IMR-90 (cell line): ENCODE data around the gene LY86. TPM values are rescaled to one million over a fixed set of nuclear protein-coding genes. Genes with fewer than 3 reads are reported as not detected.

Experiments
- ATAC-seq: fragments of 200-7000 bp; cut with Tn5 transposase; 2 replicates; pipeline ENCODE4 v1.9.1; 2020; ENCODE audit warnings: low read depth, mild to moderate bottlenecking, moderate library complexity
- BruUV-seq: library from RNA; stranded (reverse); fragments of 400-500 nt; replicated peaks from 2 replicates; lab custom pipeline; 2021; lab: Mats Ljungman, UMichigan
- CTCF ChIA-PET: fragments of 300-600 bp; formaldehyde crosslinking; extraction: SDS; loops from one replicate; lab custom pipeline; 2021; ENCODE audit warnings: antibody characterized with exemption; lab: Yijun Ruan, JAX
- POLR2A ChIA-PET: fragments of 300-600 bp; sonication (Branson Sonifier 250); formaldehyde crosslinking; loops from one replicate; lab custom pipeline; 2022; ENCODE audit warnings: antibody characterized with exemption; ENCODE audit not compliant: unreplicated experiment; lab: Charles Lee
- DNase-seq: peaks from one replicate; pipeline ENCODE4 v3.0.0; 2013
- H2AFZ ChIP-seq: replicated peaks from 2 replicates; pipeline ENCODE3; 2013; ENCODE audit warnings: low read length, mild to moderate bottlenecking; ENCODE audit not compliant: poor library complexity
- H2AK5ac ChIP-seq: 2 replicates; pipeline ENCODE4 v1.6.1; 2013; ENCODE audit warnings: low read depth, low read length, inconsistent platforms
- H2AK9ac ChIP-seq: replicated peaks from 2 replicates; pipeline ENCODE3; 2013; ENCODE audit warnings: mild to moderate bottlenecking, low read depth, low read length, moderate library complexity; ENCODE audit not compliant: poor library complexity
- H2BK120ac ChIP-seq: 2 replicates; pipeline ENCODE4 v1.6.1; 2013; ENCODE audit warnings: low read depth, low read length, inconsistent platforms
- H2BK15ac ChIP-seq: 3 replicates; pipeline ENCODE4 v1.6.1; 2013; ENCODE audit warnings: low read depth, low read length, inconsistent platforms
- H2BK20ac ChIP-seq: 2 replicates; pipeline ENCODE4 v1.6.1; 2013; ENCODE audit warnings: low read depth, mild to moderate bottlenecking, inconsistent platforms, low read length, moderate library complexity
- H2BK5ac ChIP-seq: 2 replicates; pipeline ENCODE4 v1.6.1; 2013; ENCODE audit warnings: mild to moderate bottlenecking, low read depth, low read length, inconsistent platforms; ENCODE audit not compliant: poor library complexity, severe bottlenecking
- H3K14ac ChIP-seq: replicated peaks from 2 replicates; pipeline ENCODE4 v1.6.1; 2013; ENCODE audit warnings: low read depth, low read length, inconsistent platforms
- H3K18ac ChIP-seq: 2 replicates; pipeline ENCODE4 v1.6.1; 2013; ENCODE audit warnings: low read depth, low read length, control low read depth
- H3K23ac ChIP-seq: 2 replicates; pipeline ENCODE4 v1.6.1; 2013; ENCODE audit warnings: low read depth, low read length, inconsistent platforms
- H3K27ac ChIP-seq: 2 replicates; pipeline ENCODE4 v1.5.1; 2013; ENCODE audit warnings: mild to moderate bottlenecking, control low read depth, low read length; ENCODE audit not compliant: insufficient read depth
- H3K27me3 ChIP-seq: 2 replicates; pipeline ENCODE4 v1.6.1; 2013; ENCODE audit warnings: low read length; ENCODE audit not compliant: control insufficient read depth, insufficient read depth
- H3K36me3 ChIP-seq: 2 replicates; pipeline ENCODE4 v1.6.1; 2013; ENCODE audit warnings: low read length, mixed read lengths; ENCODE audit not compliant: control insufficient read depth, insufficient read depth
- H3K4ac ChIP-seq: 2 replicates; pipeline ENCODE4 v1.6.1; 2013; ENCODE audit warnings: low read depth, low read length, inconsistent platforms
- H3K4me1 ChIP-seq: 2 replicates; pipeline ENCODE4 v1.6.1; 2013; ENCODE audit warnings: low read length, mixed read lengths; ENCODE audit not compliant: control insufficient read depth, insufficient read depth
- H3K4me2 ChIP-seq: 2 replicates; pipeline ENCODE4 v1.6.1; 2013; ENCODE audit warnings: low read depth, mild to moderate bottlenecking, control low read depth, low read length, moderate library complexity
- H3K4me3 ChIP-seq: 2 replicates; pipeline ENCODE4 v1.5.1; 2013; ENCODE audit warnings: low read depth, mild to moderate bottlenecking, control low read depth, low read length, moderate library complexity; ENCODE audit not compliant: insufficient read depth
- H3K56ac ChIP-seq: 2 replicates; pipeline ENCODE4 v1.6.1; 2013; ENCODE audit warnings: low read length, inconsistent platforms; ENCODE audit not compliant: insufficient read depth; ENCODE audit errors: extremely low read depth
- H3K79me1 ChIP-seq, 2 experiments: 2 replicates each; pipeline ENCODE4 v1.6.1; 2013; ENCODE audit warnings: low read length in 2 of 2, inconsistent platforms in 1 of 2, low read depth in 1 of 2
- H3K9ac ChIP-seq: 2 replicates; pipeline ENCODE4 v1.6.1; 2013; ENCODE audit warnings: low read depth, low read length, control low read depth
- H3K9me1 ChIP-seq: 2 replicates; pipeline ENCODE4 v1.6.1; 2013; ENCODE audit warnings: low read length, inconsistent platforms; ENCODE audit not compliant: insufficient read depth
- H3K9me3 ChIP-seq: 2 replicates; pipeline ENCODE4 v1.6.1; 2013; ENCODE audit warnings: low read length; ENCODE audit not compliant: control insufficient read depth, insufficient read depth
- H4K20me1 ChIP-seq: 2 replicates; pipeline ENCODE4 v1.6.1; 2013; ENCODE audit warnings: low read length, inconsistent platforms; ENCODE audit not compliant: insufficient read depth
- H4K5ac ChIP-seq: 2 replicates; pipeline ENCODE4 v1.6.1; 2013; ENCODE audit warnings: mild to moderate bottlenecking, low read depth, low read length, control low read depth
- H4K8ac ChIP-seq, 2 experiments: 2 replicates each; pipeline ENCODE4 v1.6.1; 2013; ENCODE audit warnings: low read depth in 2 of 2, low read length in 2 of 2, control low read depth in 1 of 2, inconsistent platforms in 1 of 2
- H4K91ac ChIP-seq: 2 replicates; pipeline ENCODE4 v1.6.1; 2013; ENCODE audit warnings: low read depth, low read length, inconsistent platforms; ENCODE audit not compliant: insufficient read depth
- CHD1 ChIP-seq: IDR thresholded peaks from 2 replicates; pipeline ENCODE4 v1.6.1; 2012; ENCODE audit warnings: low read depth, low read length, improper control_type of control experiment
- ELK1 ChIP-seq: fragments of 150-350 bp; IDR thresholded peaks from 2 replicates; pipeline ENCODE4 v1.6.1; 2016; ENCODE audit warnings: low read depth, mild to moderate bottlenecking, low read length, moderate library complexity, borderline replicate concordance
- MAZ ChIP-seq: IDR thresholded peaks from 2 replicates; pipeline ENCODE4 v1.6.1; 2012; ENCODE audit warnings: low read depth, mild to moderate bottlenecking, low read length, improper control_type of control experiment, moderate library complexity, borderline replicate concordance
- MXI1 ChIP-seq: IDR thresholded peaks from 2 replicates; pipeline ENCODE4 v1.6.1; 2012; ENCODE audit warnings: low read depth, mild to moderate bottlenecking, low read length, moderate library complexity, borderline replicate concordance
- NFE2L2 ChIP-seq: fragments of 150-350 bp; IDR thresholded peaks from 2 replicates; pipeline ENCODE4 v1.6.1; 2016; ENCODE audit warnings: low read depth, mild to moderate bottlenecking, low read length
- RCOR1 ChIP-seq: IDR thresholded peaks from 2 replicates; pipeline ENCODE4 v1.6.1; 2012; ENCODE audit warnings: mild to moderate bottlenecking, low read length, improper control_type of control experiment; ENCODE audit not compliant: insufficient replicate concordance
- WGBS, 2 experiments: methylation state at CpG; one replicate each; pipeline versions ENCODE4 v1.1.5 to v1.1.7; 2013; ENCODE audit warnings: missing lambda C conversion rate in 2 of 2; ENCODE audit not compliant: insufficient read length in 1 of 2; ENCODE audit errors: extremely low coverage in 2 of 2; 5-methylcytosine and 5-hydroxymethylcytosine counted together
- dilution Hi-C: fragments of 300-500 bp; cut with HindIII; formaldehyde crosslinking; loops from one replicate; pipeline ENCODE4 v1.14.3; 2018; ENCODE audit warnings: low sequenced_read_pairs; ENCODE audit not compliant: unreplicated experiment
- in situ Hi-C: fragments of 300-500 bp; cut with MboI; formaldehyde crosslinking; loops from 3 replicates; pipeline ENCODE4 v1.14.3; 2019; ENCODE audit warnings: low sequenced_read_pairs, inconsistent platforms, mixed read lengths
- intact Hi-C: fragments of 100-400 bp; cut with micrococcal nuclease; formaldehyde crosslinking; loops from 2 replicates; pipeline ENCODE4 v1.10.0; 2022
- polyA plus RNA-seq, 3 experiments: library from polyadenylated mRNA; depleted of rRNA; stranded (reverse); fragments of >200 nt; gene quantifications; 2 replicates each; pipeline ENCODE4 v1.2.3, GENCODE V29; 2012; ENCODE audit warnings: low replicate concordance in 1 of 3
- total RNA-seq: library from RNA; depleted of rRNA; stranded (reverse); fragments of >200 nt; gene quantifications from 2 replicates; pipeline ENCODE4 v1.2.3, GENCODE V29; 2012

The LY86 gene
- total and polyA plus RNA-seq, 2 of the 4 experiments (the other 2 are of a cell fraction) = not detected

- no peaks in the 10 kb centered on the region for H3K36me3 ChIP-seq
- no peak overlapping the region for H3K4me3 ChIP-seq
- no peak overlapping the region for H2AFZ ChIP-seq
- in situ Hi-C loops = loop anchor here (25.0 kb wide), 1 partner anchor 918 kb away; no protein-coding TSS in a partner anchor
- no peaks in the 10 kb centered on the region for H3K9me3 ChIP-seq
- H4K20me1 ChIP-seq = no peaks in the 10 kb centered on the region
- H3K18ac ChIP-seq = no peak overlapping the region
- no peak overlapping the region for H3K56ac ChIP-seq
- dilution Hi-C loops = no loop called here
- ChIA-PET POLR2A (no interaction called here), CTCF (no interaction called here)
- H2AK9ac ChIP-seq = no peak overlapping the region
- no peak overlapping the region for H2AK5ac ChIP-seq
- BruUV-seq = no TSS peak
- TF ChIP-seq MXI1 (no peak), CHD1 (no peak), RCOR1 (no peak), MAZ (no peak), ELK1 (no peak), NFE2L2 (no peak)
- no peak overlapping the region for H3K4me2 ChIP-seq
- H3K9ac ChIP-seq = no peak overlapping the region
- H2BK15ac ChIP-seq = no peak overlapping the region
- no peak overlapping the region for H3K27ac ChIP-seq
- H4K91ac ChIP-seq = no peak overlapping the region
- no peak overlapping the region for H3K23ac ChIP-seq
- no peak overlapping the region for H3K14ac ChIP-seq
- peaks cover under 1% of the 10 kb centered on the region; the same call in 1 of the 2 replicates for H3K4me1 ChIP-seq
- no peak overlapping the region for H3K4ac ChIP-seq
- intact Hi-C loops = no loop called here
- ATAC-seq (no peak), DNase-seq (no peak)
- H4K8ac ChIP-seq = no peak overlapping the region
- H2BK5ac ChIP-seq = no peak overlapping the region
- H2BK120ac ChIP-seq = no peak overlapping the region
- no peaks in the 10 kb centered on the region for H3K79me1 ChIP-seq
- H2BK20ac ChIP-seq = no peak overlapping the region
- no peaks in the 10 kb centered on the region for H3K27me3 ChIP-seq
- no CpG with 5 or more reads among the region's 6 CpGs for WGBS, 2 experiments
- no peak overlapping the region for H4K5ac ChIP-seq
- H3K9me1 ChIP-seq = peaks cover under 1% of the 10 kb centered on the region; the same call in 1 of the 2 replicates
Measured at GRCh38 chr6:6694368-6694780, 105.9 kb downstream of the LY86 start.
